Effector CD8-positive, alpha-beta T cell (primary cell): ENCODE results near the gene ATP8B3.

Source experiments
- DNase-seq: peaks from one replicate; lab custom pipeline; 2025; lab: John Stamatoyannopoulos, UW

Gene ATP8B3

GRCh38 chr19:1746401-1747284 is 65.4 kb downstream of the ATP8B3 start:
- DNase-seq = no peak

GRCh38 chr19:1745589-1746031 is 66.5 kb downstream of the ATP8B3 start:
- DNase-seq = no peak

GRCh38 chr19:1744822-1745563 is 67.1 kb downstream of the ATP8B3 start:
- DNase-seq = no peak

- no peak for DNase-seq
These were observed 67.9 kb downstream of the ATP8B3 start for GRCh38 chr19:1744133-1744665.

- DNase-seq = no peak
These were observed 68.9 kb downstream of the ATP8B3 start for GRCh38 chr19:1742989-1743696.

GRCh38 chr19:1739960-1740629 is 72.0 kb downstream of the ATP8B3 start:
- no peak for DNase-seq

- no peak for DNase-seq
These were observed 75.1 kb downstream of the ATP8B3 start for GRCh38 chr19:1736927-1737326.

- no peak for DNase-seq
These were observed 75.8 kb downstream of the ATP8B3 start for GRCh38 chr19:1736280-1736679.

- no peak for DNase-seq
These were observed 77.6 kb downstream of the ATP8B3 start for GRCh38 chr19:1734321-1734966.
